GM19328 (cell line): ENCODE data around the gene PPP2R2C.

ENCODE experiments used
- ATAC-seq: cut with Tn5 transposase; IDR thresholded peaks from one replicate; pipeline ENCODE4 v1.9.1; 2021; ENCODE audit warnings: mild to moderate bottlenecking, moderate library complexity; ENCODE audit not compliant: unreplicated experiment

PPP2R2C gene

DNA sequence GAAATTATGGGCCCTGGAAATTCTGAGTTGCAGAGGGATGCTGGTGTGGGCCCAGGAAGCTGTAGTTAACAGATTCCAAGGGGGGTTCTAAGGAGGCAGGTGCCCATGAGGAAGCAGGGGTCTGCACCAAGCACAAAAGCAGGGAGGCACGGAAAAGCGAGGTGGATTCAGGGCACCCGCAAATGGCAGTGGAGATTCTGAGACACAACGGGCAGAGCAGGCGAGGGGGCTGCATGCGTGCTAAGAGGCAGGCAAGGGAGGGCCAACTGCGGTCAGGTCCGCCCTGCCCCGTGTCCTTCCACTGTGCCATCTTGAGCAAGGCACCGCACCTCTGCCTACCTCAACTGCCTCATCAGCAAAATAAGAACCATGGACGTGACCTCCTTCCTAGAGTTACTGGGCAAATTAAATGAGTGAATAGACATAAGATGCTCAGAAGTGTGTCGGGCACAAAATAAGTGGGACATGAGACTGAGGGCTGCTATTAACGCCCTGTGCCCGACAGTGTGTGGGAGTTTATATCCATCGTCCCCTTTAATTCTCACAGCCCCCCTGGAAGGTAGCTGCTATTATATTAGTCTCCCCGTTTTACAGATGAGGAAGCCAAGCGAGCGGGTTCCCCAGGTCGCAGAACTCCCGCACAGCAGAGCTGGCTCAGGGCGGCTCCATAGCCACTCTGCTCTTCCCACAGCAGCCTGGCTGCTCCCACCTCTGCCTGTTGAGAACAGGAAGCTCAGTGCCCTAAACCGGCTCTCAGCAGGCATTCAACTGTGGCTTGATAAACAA, 67.6 kb downstream of the PPP2R2C start:
- ATAC-seq = no peak

DNA sequence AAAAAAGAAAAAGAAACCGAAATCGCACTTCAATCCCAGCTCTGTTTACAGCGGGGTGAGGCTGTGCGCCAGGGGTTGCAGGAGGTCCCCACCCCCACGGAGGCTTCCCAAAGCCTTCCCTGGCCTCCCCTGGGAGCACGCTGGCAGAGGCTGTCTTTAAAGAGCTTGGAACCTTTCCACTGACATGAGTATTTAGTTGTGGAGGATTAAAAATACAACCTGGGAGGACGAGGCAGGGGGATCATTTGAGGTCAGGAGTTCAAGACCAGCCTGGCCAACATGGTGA, 69.1 kb downstream of the PPP2R2C start:
- no peak for ATAC-seq

DNA sequence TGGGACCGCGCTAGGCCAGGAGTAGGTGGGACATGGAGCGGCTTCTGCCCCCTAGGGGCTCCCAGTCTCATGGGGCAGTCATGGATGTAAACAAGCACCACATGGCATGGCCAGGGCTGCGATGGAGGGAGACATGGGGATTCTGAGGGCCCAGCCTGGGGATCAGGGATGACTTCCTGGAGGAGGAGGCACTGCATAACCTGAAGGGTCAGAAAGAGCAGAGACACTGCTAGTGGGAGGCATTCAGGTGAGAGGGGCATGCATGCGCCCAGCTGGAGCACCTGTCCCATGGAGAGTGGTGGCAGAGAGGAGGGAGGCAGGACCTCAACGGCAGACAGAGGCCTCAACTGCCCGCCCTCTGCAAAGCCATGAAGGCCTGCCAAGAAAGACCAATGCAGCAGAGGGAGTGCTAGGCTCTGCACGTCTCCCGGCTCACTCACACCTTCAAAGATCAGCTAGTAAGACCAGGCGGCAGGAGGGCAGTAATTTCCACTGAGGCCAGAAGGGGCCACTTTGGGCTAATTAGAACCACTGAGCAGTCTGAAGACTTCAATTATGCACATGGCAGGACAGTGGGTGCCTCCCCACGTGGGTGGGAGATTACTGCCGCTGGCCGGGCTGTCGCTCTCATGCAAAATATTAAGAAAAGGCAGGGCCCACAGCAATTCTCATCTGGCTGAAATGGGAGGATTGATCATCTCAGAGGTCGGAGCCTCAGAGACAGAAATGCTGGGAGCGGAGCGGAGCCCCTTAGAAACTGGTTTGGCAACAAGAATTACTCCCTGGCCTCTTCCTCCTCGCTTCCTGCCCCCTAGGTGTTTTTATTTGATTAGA, 69.6 kb downstream of the PPP2R2C start:
- no peak for ATAC-seq

DNA sequence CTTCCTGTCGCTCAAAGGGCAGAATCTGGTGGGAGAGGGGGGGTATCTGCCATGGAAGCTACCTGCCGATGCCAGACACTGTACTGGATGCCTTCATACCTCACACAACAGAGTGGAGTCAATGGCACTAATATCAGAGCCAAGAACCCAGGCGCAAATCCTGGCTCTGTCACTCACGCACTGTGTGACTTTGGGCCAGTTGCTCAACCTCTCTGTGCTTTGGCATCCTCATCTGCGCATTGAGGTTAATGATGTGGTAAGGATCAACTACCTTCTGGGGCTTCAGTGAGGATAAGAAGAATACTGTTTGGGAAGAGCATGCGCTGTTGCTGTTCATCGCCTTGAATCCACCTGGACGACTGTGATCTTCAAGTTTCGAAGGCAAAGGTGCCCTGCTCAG, 70.6 kb downstream of the PPP2R2C start:
- no peak for ATAC-seq

DNA sequence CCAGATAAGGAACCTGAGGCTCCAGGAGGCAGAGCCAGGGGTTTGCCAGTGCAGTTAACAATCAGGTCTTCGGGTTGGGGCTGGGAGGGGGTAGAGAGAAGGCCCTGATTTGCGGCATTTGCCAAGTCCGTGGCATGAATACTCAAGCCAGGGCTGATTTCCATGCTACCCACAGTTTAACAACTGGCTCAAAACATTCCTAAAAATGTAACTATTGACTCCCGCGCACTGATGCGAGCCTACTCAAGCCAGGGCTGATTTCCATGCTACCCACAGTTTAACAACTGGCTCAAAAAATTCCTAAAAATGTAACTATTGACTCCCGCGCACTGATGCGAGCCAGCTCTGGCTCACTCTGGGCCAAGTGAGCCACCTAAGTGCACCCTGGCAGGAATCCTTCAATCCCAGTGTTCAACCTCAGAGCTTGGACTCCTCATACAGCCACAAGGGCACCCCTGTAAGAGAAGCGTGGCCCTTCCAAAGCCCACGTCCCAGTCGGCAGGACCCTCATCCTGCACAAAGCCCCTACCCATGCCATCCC, 75.6 kb downstream of the PPP2R2C start:
- ATAC-seq = no peak

DNA sequence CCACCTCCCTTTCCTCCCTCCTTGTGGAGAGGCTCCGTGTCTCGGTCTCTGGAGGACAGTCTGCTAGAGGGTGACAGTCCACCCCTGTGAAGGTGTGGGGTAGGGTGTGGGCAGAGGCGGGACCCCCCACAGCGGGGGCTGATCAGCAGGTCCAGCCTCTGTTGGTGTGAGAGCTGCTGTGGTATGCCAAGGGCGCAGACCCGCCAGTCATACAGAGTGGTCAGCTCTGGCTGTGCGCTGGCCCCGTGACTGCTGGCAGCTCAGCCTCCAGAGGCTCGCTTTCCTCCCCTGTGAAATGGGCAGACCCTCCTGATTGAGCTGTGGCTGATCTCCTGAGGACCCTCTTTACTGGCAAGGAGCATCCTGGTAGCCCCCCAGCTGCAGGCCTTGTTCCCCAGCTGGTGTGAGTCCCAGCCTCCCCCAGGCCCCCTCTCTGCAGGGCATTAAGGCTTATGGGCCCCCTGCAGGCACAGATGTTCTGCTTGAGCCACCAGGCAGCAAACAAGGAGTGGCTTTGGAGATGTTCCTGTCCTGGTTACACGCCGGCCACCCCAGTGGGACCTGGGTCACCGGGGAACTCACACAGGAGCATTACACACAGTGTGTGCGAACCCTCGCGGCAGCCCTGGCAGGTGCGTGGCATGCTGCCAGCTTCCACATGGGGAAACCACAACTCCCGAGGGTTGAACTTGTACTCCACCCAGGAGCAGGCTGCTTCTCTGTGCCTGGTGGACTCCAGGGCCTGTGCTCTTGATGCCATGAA, 76.8 kb downstream of the PPP2R2C start:
- ATAC-seq = no peak

DNA sequence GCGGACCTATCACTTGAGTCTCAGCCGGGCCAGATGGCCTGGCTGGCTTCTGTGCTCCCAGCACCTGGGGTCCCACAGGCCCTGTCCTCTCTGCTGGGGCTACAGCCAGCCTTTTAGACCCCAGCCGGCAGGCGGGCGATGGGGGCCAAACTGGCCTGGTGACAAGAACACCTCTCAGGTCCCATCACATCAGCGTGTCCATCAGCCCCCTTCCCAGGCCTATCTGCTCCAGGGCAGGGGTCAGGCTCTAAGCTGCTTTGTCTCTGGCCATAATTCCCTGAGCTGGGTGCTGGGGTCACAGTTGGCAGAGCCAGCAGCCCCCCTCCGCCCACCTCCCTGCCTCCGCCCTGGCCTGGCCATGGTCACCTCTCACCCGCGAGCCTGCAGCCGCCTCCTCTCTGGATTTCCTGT, 77.7 kb downstream of the PPP2R2C start:
- no peak for ATAC-seq

DNA sequence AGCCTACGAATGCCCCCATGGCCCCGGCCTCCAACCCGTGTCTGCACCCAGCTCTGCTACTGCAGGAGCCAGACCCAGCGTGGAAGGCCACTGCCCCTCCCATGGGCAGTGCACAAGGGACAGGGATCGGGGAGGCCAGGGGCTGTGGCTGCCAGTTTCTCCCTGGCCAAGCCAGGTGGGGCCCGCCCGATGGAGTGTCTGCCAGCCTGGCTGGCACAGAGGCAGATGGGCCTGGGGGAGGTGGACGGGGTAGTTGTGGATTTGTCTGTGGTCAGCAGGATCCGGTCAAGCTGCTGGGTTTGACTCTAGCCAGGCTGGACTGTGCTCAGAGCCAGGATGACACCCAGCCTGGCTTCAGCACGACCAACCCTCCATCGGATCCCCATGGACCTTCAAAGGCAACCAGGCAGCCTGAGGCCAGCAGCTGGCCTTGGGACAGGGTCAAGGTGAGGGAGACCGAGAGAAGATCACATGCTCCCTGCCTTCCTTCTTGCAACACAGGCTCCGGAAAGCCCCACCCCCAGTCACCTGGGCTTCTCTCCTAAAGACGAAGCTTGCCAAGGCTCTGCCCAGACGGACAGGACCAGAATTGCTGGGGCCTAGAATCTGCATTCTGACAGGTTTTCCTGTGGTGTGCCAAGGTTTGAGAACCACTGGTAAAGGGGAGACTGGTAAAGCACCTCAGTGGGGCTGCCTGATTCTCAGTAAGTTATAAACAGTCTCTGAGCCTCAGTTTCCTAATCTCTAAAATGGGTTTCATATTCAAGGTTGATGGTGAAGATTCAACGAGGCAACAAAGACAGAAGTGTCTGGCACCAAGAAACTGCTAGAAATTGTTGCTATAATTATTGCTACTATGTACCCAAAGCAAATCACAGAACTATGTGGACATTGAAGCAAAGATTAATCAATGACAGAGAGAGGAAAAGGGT, 78.6 kb downstream of the PPP2R2C start:
- ATAC-seq = no peak

DNA sequence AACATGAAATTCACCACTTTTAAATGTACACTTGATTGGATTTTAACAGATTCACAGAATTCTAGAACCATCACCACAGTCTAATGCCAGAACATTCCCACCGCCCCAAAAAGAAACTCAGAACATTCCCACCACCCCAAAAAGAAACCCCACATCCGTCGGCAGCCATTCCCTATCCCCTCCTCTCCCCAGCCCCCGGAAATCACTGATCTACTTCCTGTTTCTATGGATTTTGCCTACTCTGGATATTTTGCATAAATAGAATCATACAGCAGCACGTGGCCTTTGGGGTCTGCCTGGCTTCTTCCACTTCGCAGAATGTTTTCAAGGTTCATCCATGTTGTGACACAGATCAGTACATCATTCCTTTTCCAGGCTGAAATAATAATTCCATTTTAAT, 79.3 kb downstream of the PPP2R2C start:
- no peak for ATAC-seq

DNA sequence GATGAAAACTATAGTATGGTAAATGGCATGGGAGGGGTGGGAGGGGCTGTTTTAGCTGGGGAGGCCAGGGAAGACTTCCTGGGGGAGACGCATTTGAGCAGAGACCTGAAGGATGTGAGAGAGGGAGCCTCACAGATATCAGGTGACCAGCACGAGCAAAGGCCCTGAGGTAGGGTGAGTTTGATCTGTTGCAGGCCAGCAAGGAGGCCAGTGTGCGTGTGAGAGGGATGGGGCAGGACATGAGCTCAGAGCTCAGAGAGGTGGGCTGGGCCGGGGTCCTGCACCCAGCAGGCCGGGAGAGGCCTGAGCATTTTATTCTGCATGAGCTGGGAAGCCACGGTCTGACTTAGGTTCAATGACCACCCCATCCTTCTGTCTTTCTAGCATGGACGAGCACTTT, 80.0 kb downstream of the PPP2R2C start:
- no peak for ATAC-seq

DNA sequence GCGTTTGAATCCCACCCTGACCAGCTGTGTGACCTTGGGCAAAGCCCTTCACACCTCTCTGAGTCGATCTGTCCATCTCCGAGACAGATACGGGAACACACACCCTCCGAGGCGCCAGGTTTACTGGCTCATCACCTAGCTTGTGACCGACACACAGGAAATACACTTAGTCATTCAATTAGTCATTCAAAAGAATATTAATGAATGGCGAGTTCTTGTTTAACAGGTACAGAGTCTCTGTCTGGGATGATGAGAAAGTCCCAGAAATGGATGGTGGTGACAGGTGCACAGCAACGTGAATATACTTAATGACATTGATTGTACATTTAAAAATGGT, 80.6 kb downstream of the PPP2R2C start:
- ATAC-seq = no peak

DNA sequence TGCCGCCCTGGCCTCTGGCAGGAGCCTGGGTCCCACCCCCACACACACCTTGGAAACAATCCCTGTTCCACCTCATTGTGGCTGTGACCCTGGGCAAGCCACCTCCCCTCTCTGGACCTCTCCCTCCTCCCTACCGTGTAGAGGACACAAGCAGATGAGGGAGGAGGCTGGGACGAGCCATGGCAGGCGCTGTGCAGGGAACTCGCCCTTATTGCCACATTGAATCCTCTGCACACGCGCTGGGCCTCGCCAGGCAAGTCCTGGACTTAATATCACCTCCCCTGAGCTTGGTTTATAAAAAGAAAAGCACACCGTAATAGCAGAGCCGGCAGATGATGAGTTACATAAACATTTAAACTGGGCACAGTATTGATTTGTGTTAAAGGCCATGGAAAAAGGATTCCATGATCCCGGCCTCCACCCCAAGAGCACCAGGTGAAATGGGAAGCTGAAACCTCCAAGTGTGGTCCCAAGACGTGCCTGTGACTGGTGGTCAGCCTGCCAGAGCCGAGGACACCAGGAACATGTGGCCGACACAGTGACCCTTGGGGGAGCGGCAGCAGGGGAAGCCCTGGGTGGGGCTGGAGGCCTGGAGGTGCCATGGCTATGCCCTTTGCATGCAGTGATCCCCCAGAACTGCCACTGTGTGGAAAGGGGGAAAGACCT, 81.1 kb downstream of the PPP2R2C start:
- no peak for ATAC-seq

DNA sequence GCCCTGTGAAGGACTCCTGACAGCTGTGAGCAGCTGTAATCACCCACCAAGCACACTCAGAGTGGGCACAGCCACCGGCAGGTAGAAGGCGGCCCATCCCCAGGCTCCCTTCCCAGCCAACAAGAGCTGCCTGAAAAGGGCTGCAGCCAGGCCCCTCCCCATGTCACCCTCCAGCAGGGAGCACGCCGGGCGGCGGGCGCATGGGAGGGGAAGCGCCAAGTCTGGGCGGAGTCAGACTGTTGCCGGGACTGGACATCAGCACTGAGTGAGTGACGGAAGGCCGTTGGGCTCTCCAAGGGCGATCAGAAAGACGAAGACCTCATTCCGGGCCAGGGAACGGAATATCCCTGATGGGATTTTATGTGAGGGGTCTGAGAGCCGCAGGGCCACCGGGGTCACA, 82.1 kb downstream of the PPP2R2C start:
- ATAC-seq = no peak

DNA sequence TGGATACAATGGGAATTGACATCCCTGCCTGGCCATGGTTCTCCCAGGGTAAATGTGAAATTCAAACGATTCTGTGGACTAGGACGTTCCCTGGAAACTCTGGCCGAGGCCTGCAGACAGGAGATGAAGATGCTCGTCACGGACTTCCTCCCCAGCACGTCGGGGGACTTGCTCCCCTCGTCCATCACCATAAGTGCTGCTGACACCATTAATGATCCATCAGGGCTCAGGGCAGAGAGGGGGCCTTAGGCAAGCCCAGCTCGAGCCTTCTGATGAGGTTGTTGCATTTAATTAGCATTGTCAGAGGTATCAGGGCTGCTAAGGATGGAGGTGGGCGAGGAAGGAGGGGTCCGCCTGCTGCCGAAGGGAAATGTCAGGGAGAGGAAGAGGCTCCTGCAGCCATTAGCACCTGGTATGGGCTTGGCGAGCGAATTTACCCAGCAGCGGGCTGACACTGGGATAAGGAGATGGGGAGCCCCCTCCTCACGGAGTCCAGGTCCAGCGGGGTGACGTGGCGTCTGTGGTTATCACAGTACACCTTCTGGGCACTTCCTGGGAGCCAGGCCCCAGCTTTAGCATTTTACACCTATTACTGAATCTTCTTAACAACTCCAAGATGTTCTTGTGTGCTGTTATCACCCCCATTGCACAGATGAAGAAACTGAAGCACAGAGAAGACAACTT, 83.1 kb downstream of the PPP2R2C start:
- ATAC-seq = no peak

DNA sequence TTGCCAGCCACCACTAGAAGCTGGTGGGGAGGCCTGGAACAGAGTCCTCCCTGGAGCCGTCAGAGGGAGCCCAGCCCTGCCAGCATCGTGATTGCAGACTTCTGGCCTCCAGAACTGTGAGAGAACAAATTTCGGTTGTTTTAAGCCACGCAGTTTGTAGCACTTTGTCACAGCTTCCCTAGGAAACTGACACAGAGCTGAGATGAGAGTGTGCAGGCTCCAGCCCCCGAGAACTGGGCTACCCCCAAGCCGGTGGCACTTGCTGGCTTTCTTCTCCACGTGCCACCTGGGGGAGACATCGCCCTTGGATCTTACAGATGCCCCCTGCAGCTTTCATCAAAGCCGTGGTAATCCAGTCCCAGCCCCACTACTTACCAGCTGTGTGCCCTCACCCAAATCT, 83.7 kb downstream of the PPP2R2C start:
- no peak for ATAC-seq

DNA sequence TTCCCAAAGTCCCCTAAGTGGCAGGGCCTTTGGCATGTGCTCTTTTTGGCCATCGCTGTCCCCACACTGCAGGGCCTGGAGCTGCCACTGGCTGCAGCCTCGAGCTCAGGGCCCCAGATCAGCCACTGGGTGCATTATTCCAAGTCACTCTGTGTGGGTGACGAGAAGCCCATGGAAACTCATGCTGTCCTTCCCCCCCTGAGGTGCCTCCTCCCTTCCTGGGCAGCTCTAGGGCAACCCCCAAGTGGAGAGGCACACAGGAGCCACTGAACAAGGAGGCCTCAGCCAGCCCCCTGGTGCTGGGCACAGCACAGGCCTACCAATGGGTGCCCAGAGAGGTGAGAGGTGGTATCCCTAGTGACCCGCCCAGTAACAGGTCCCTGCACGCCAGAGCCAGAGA, 84.5 kb downstream of the PPP2R2C start:
- ATAC-seq = no peak

DNA sequence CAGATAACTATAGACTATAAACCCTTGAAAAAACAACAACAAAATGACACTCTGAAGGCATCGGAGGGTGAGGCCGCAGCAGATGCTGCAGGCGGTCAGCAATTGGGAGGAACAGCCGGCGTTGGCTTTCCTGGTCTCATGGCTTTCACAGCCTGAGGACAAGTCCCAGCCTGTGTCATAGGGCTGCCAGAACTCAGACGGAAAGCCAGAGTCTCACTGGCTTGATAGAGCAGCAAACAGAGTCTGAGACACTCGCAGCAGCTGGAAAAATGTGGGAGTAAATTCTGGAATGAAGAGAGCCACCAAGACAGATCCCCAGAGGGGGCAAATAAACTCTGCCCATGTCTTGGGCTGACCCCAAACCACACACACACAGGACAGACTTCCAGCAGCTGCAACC, 86.3 kb downstream of the PPP2R2C start:
- ATAC-seq = no peak

DNA sequence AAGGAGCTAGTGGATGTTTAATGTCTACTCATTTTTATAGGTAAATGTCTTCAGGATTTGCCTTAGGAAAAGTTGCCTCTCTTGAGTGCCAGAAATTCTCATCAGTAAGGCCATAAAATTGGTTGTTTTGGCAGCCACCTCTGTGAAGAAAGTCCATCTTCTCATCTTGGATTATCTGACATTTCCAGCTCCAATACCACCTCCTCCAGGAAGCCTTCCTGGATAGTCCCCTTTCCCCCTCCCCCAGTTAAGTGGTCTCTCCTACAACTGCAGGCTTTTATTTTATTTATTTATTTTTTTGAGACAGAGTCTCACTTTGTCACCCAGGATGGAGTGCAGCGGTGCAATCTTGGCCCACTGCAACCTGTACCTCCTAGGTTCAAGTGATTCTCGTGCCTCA, 87.1 kb downstream of the PPP2R2C start:
- no peak for ATAC-seq

DNA sequence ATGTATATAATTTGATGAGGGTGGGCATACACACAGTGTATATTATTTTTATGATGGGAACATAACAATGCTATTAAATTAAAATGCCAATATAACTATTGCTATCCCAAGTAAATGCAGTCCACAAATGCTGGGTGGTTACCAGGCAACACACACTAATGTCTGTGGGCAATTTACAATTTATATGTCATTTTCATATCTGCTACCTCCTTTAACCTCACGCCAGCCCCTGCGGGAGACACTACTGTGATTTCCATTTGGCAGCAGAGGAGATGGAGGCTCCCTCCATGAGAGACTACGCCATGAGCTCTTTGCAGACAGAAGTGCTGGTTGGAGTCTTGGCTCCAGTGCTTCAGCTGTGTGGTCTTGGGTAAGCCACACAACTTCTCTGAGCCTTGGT, 87.9 kb downstream of the PPP2R2C start:
- no peak for ATAC-seq

DNA sequence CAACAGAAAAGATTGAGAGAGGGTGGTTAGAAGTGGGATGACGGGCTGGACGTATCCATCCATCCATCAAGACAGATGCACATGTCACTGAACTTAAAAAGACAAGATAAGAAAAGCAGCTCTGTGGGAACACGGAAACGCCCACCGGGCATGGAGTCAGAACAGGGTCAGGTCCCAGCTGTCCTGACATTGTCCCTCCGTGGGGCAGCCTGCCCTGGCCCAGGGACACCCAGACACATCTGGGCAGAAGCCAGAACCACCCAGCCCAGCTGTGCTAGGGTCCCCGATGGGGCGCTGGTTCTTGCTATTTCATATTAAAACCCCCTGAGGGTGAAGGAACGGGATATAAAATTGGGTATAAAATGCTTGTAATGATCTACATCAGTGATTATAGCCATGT, 88.5 kb downstream of the PPP2R2C start:
- no peak for ATAC-seq
